Measurements from ENCODE around the gene TIMP1.

DNA sequence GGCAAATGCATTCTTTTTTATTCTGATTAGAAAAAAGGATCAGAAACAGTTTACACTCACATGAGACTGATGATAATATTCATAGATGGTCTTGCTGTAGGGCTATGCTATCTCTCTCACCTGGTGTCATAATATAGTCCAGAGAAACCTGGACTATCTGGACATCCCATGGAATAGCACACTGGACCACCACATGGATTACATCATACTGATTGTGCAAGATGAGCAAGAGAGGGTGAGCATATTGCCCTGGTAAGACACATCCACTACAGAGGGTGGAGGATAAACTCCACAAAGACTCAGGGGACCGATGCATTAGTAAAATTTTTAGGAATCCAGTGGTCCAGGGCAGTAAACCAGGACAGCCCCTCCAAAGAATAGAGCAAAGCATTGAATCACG lies 29.3 kb downstream of the TIMP1 start:
- TF ChIP-seq, protein P1, sequence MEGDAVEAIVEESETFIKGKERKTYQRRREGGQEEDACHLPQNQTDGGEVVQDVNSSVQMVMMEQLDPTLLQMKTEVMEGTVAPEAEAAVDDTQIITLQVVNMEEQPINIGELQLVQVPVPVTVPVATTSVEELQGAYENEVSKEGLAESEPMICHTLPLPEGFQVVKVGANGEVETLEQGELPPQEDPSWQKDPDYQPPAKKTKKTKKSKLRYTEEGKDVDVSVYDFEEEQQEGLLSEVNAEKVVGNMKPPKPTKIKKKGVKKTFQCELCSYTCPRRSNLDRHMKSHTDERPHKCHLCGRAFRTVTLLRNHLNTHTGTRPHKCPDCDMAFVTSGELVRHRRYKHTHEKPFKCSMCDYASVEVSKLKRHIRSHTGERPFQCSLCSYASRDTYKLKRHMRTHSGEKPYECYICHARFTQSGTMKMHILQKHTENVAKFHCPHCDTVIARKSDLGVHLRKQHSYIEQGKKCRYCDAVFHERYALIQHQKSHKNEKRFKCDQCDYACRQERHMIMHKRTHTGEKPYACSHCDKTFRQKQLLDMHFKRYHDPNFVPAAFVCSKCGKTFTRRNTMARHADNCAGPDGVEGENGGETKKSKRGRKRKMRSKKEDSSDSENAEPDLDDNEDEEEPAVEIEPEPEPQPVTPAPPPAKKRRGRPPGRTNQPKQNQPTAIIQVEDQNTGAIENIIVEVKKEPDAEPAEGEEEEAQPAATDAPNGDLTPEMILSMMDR (IDR thresholded peaks at IDR 0.05), result no peak
- TF ChIP-seq EZH2 (IDR thresholded peaks at IDR 0.05), result no peak

All from neural progenitor cell (in vitro differentiated cells).